NCI-H510A (cell line): ENCODE data around the gene HOXC9.
A peak's percentile ranks its signal among the peaks of the same experiment; 100 is the strongest.

Experiments used
- DNase-seq: peaks from one replicate; lab custom pipeline; 2025; lab: John Stamatoyannopoulos, UW

The HOXC9 gene

DNA sequence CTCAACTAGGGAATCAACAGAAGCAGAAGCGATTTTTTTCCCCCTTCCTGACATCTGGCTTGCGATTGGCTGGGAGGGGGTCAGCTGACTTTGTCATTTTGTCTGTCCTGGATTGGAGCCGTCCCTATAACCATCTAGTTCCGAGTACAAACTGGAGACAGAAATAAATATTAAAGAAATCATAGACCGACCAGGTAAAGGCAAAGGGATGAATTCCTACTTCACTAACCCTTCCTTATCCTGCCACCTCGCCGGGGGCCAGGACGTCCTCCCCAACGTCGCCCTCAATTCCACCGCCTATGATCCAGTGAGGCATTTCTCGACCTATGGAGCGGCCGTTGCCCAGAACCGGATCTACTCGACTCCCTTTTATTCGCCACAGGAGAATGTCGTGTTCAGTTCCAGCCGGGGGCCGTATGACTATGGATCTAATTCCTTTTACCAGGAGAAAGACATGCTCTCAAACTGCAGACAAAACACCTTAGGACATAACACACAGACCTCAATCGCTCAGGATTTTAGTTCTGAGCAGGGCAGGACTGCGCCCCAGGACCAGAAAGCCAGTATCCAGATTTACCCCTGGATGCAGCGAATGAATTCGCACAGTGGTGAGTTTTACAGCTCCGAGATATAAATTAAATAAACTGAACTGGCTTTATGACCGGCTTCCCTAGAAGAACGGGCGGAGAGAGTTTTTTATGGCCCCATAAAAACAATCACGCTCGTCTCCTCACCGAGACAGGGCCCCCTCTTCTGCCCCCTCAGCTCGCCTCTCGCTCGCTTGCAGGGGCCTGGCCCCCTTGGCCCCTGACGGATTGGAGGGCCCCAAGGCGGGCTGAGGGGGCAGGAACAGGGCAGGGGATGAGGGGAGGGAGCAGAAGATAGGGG lies 28.6 kb downstream of the HOXC9 start, which contains the start of gene HOXC6:
Gene HOXC6 (plus strand): TSS at position 127 of the 888 bp plus-strand sequence. CDS start 82 bp downstream, at position 209.
- DNase-seq = no peak

DNA sequence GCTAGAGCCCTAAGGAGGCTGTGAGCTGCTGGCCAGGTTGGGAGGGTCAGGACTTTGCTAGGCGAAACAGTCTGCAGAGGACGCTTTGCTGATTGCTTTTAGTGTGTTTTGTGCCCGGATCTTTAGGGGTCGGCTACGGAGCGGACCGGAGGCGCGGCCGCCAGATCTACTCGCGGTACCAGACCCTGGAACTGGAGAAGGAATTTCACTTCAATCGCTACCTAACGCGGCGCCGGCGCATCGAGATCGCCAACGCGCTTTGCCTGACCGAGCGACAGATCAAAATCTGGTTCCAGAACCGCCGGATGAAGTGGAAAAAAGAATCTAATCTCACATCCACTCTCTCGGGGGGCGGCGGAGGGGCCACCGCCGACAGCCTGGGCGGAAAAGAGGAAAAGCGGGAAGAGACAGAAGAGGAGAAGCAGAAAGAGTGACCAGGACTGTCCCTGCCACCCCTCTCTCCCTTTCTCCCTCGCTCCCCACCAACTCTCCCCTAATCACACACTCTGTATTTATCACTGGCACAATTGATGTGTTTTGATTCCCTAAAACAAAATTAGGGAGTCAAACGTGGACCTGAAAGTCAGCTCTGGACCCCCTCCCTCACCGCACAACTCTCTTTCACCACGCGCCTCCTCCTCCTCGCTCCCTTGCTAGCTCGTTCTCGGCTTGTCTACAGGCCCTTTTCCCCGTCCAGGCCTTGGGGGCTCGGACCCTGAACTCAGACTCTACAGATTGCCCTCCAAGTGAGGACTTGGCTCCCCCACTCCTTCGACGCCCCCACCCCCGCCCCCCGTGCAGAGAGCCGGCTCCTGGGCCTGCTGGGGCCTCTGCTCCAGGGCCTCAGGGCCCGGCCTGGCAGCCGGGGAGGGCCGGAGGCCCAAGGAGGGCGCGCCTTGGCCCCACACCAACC lies 29.8 kb downstream of the HOXC9 start:
- no peak for DNase-seq

DNA sequence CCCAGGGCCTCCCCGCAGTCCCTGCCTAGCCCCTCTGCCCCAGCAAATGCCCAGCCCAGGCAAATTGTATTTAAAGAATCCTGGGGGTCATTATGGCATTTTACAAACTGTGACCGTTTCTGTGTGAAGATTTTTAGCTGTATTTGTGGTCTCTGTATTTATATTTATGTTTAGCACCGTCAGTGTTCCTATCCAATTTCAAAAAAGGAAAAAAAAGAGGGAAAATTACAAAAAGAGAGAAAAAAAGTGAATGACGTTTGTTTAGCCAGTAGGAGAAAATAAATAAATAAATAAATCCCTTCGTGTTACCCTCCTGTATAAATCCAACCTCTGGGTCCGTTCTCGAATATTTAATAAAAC lies 30.5 kb downstream of the HOXC9 start:
- DNase-seq = no peak

DNA sequence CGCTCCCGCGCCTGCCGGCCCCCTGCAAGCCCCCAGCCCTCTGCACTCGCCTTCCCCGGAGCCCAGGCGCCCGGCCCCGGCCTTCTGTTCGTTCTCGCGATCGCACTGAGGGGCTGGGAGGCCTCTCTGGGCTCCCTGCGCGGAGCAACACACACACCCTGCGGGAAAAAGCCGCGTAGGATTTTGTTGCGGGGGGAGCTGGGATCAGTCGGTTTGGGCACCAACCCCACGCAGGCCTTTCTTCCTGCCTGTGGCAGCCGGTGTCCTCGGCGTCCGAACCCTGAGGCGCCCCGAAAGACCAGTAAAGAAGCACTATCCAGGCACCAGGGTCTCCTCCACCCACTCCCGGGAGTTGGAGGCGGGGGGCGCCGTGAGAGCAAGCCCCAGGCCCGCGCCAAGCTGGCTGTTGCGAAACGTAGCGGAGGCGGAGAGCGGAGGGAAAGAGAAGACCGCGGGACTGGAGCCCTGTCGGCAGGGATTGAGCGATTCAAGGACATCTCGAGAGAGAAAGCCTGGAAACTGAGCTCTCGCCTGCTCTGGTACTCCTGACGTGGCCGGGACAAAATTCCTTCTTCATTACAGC lies 31.0 kb downstream of the HOXC9 start:
- no peak for DNase-seq

DNA sequence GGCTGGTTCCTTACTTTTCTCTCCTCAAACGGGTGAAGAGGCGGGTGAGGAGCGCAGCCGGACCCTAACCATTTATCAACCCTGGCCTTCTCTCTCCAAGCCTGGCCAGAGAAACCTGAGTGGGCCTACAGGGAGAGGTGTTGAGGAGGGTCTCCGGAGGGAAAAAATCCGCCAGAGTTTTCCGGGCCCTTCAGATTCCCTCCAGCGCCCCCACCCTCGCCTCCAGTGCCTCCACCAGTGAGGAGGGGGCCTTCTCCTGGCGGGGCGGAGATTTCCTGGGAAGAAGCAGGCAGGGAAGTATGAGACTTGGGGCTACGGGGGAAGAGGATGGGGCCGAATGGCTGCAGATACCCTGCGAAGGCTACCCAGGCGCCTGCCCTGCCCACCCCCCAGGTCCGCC lies 31.5 kb downstream of the HOXC9 start:
- DNase-seq = no peak

DNA sequence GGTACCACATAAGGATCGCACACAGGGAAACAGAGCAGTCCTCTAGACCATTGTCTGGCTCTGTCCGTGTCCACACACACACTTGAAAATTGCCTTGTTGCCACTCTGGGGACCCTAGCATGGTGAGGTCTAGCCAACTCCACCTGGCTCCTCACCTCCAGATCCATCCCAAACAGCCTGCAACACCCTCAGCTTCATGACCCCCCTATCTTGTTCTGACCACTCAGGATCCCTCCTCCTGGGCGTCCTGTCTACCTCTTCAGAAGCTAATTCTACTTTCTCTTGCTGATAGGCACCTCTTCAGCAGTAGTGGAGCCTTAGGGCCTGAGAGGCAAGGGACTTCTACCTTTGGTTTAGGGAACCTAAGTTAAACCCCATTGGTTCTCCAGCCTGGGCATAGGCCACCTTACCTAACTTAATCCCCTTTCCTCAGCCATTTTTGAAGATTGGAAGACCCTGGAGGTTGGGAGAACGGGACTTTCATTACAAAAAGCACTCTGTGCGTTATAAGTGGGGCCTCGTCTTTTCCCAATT lies 32.2 kb downstream of the HOXC9 start:
- DNase-seq = no peak

DNA sequence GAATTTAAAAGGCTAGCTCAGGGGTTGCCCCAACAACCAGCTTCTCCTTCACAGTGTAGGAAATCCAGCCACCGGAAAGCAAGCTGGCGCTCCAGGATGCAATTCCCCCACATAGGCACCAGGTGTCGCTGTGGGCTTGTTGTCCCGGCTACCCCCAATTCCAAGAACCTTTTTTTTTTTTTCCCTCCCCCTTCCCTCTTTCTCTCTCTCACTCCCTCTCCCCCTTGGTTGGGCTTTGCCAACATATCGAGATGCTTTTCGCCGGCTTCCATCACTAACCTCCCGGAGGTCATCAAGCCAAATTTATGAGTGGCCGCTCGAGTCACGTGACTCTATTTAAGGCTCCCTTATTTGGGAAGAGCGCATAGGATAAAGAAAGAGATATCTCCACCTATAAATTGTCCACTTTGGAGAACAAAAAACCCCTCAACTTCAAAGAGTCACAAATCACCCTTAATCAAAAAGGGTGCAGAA lies 32.7 kb downstream of the HOXC9 start, which contains the start of gene HOXC5:
Gene HOXC5 (plus strand): TSS at position 424 of the 474 bp plus-strand sequence. CDS start 73 bp downstream, outside the sequence.
- peak; percentile 30 for DNase-seq

DNA sequence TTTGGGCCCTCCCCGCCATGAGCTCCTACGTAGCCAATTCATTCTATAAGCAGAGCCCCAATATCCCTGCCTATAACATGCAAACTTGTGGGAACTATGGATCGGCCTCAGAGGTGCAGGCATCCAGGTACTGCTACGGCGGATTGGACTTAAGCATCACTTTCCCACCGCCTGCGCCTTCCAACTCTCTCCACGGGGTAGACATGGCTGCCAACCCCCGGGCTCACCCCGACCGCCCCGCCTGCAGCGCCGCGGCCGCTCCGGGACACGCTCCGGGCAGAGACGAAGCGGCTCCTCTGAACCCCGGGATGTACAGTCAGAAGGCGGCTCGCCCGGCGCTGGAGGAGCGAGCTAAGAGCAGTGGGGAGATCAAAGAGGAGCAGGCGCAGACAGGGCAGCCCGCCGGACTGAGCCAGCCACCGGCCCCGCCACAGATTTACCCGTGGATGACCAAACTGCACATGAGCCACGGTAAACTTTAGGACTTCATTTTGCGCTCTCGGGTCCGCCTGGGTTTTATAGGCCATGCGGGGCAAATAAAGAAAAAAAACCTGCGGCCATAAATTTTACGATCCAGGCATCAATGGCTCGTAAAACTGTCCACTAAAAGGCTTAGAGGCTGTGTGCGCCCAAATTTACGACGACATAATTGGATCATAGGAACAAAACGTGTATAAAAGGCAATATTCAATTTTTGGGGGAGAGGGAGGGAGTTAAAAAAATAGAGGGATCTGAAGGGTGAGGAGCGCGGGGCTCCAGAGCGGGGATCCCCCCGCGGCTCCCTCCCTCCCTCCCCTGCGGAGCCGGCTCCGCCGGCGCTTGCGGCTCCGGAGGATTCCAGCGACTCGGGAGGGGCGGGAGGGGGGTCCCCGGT lies 33.4 kb downstream of the HOXC9 start:
- no peak for DNase-seq

DNA sequence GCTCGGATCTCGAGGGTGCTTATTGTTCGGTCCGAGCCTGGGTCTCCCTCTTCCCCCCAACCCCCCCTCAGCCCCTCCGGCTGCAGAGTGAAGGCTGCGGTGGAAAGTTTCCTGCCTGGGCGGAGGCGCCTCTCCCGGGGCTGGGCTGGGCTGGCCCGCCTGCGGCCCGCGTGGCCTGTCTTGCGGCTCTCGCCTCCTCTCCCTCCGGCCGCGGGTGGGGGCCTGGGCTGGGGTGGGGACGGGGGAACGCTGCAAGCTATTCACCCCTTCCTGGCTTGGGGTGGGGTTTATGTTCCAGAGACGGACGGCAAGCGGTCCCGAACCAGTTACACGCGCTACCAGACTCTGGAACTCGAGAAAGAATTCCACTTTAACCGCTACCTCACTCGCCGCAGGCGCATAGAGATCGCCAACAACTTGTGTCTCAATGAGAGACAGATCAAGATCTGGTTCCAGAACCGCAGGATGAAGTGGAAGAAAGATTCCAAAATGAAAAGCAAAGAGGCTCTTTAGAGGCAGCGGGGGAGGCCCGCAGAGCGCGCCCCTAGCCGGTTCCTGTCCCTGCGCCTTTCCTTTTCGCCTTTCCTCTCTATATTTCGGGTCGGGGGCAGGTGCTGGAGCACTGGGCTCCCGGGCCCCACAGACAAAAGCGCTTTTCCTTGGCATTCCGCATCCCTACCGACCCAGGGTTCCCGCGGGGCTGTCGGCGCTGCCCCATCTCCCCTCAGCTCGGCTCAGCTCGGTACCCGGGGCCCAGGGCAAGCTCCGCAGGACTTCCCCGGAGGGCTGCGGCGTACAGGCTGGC lies 34.2 kb downstream of the HOXC9 start:
- no peak for DNase-seq

DNA sequence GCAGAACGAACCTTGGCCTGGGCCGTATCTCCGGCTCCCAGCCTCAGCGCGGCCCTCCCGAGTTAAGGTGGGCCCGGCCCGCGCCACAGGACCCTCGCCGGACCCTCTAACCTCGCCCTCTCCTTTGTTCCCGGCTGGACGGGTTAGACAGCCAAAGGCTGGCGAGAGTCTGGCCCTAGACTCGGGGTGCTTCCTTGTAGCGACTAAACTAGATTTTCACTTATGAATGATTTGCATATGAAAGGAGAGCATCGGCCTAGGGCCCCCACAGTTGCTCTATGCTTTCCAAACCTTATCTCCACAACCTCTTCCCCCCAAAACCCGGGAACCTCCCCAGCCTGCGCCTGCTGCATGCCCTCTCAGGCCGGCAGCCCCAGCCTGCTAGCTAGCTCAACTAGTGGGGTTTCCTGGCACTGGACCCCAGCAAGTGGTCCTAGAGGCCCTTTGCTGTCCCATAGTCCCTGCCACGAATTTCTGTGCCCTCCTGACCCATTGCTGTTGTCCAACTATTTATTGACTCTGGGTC lies 34.9 kb downstream of the HOXC9 start:
- DNase-seq = no peak

DNA sequence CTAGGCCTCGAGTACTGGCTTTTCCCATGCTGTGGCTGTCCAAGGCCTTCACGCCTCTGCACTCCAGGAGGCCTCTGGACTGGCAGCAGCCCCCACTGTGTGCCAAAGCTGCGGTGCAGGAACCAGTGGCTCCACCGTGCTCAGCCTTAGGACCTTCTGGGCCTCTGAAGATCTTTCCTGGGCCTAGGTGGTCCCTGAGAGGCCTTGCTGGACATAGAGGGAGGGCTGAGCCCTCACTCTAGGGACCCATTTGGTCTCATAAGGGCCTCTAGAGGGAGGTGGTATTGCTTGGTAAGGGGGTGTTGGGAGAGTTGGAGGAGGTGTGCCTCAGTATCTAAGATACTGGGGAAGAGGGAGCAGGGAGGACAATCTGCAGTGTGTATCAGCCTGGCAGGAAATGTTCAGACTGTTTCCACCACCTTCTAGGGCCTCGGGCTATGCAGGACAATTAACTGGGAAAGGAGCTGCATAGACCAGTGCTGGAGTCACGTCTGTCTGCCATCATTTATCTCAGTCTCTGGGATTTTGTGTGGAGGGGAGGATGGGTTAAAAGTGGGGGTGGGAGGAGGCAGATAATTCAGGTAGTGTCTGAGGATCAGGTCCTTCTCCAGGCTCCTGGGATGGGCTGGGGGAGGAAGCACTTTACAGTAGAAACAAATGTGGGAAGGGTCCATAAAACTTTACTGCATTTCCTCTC lies 35.8 kb downstream of the HOXC9 start:
- no peak for DNase-seq

DNA sequence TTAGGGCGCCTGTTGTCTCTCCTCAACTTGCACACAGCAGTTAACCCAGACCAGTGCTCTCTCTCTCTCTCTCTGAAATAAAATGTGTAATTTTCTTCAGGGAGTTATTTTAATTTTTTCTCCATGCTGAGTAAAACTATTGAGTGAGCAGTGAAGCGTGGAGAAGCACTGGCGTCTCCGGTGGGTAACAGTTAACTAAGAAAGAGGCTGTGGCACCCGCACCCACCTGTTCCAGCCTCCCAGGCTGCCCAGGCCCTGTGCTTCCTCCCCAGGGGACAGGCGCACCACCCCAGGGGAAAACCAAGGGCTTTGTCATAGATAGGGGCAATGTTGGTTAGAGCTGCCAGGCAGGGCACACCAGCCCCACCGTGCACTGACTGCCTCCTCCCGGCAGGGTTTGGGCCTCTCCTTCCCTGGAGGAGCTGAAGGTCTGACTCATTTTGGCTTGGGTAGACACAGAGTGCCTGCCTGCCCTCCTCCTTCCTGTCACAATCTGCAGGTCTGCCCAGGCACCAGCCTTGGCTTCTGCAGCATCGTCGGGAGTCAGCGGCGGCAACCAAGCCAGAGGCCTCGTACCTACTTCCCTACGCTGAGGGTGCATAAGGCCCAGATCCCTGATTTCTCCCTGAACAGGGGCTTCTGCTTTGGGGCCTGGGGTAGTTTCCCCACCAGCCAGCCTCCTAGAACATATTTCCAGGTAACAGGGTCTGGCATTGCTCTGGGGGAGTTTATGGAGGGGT lies 36.8 kb downstream of the HOXC9 start:
- DNase-seq = no peak

DNA sequence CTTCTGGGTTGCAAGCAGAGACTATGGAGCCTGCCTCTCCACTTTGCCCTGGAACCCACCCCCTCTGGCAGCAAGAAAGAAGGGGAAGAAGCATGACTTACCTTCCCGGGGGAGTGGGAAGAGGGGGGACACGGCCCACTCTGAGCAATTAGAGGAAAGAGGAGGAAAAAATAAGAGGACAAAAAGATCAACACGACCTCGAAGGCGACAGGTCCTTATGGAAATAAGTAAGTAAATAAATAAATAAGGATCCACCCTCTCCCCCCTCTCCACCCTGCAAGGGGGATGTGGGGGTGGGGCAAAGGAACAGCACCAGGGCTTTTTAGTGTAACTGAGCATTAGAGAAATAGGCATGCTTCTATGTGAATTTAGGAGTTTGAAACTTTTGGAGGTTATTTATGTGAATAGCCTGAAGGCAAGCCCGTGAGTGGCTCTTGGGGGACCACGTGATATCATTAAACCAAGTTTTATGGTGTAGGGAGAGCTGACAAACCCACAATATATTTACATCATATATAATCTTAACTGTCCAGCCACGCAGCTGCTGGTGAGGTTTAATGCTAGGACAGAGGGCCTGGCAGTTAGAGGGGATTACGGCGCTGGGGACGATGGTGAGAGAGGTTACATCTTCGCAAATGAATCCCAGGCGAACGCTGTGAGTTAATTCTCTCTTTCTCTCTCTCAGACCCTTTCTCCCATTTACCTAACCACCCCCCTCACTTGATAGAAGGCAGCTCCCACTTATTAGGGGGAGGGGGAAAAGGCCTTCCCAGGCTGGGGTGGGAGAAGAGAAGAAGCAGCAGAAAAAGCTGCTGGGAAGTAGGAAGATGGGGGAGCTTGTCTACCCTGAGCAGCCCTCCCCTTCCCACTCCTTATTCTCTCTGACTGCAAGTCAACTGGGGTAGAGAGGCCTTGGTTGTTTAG lies 37.7 kb downstream of the HOXC9 start:
- no peak for DNase-seq

DNA sequence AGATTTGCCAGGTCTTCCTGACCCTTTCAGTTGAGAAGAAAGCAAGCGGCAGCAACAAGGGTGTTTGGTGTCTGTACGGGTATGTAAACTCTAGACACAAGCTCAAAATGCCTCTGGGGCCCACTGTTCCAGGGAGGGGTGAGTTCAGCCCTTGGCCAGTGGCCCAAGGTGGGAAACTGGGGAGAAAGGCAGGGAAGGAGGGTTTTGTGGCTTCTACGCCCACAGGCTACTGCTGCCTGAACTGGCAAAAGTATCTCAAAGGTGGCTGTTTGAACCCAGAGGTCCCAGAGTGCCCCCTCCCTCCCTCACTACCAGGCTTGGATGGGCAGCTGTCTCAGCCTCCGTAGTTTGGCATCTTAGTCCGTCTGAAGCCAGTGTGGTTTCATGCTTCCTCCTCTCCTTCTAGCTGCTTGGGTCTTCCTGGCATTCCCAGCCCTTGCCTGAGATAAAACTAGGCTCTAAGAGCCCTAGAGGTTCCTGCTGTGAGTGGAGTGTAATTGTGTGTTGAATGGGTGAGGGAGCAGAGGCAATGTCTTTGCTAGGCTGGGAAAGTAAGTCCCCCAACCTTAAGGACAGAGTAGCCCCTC lies 38.4 kb downstream of the HOXC9 start:
- no peak for DNase-seq

DNA sequence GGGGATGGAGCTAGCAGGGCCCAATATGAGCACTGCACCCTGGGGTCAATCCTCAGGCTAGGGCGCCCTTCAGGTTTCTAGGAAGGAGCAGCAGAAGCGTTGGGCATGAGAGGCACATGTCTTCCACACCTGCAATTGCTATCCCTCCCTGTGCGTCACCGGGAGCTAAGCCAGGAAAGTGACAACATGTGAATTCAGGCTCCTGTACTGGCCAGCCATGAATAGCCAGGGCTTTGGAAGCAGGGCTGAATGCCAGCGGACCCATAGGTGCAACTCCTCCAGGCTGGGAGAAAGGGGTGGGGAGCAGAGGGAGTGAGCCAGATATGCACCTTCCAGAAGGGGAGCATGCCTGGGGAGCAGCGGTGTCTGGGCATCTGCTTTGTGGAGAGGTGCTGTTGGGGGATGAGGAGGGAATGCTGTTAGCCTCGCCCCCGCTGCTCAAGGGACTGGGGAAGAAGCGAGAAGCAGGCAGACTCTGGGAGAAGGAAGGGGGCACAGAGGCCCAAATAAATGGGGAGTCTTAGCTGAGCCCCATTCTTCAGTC lies 39.0 kb downstream of the HOXC9 start:
- DNase-seq = no peak

DNA sequence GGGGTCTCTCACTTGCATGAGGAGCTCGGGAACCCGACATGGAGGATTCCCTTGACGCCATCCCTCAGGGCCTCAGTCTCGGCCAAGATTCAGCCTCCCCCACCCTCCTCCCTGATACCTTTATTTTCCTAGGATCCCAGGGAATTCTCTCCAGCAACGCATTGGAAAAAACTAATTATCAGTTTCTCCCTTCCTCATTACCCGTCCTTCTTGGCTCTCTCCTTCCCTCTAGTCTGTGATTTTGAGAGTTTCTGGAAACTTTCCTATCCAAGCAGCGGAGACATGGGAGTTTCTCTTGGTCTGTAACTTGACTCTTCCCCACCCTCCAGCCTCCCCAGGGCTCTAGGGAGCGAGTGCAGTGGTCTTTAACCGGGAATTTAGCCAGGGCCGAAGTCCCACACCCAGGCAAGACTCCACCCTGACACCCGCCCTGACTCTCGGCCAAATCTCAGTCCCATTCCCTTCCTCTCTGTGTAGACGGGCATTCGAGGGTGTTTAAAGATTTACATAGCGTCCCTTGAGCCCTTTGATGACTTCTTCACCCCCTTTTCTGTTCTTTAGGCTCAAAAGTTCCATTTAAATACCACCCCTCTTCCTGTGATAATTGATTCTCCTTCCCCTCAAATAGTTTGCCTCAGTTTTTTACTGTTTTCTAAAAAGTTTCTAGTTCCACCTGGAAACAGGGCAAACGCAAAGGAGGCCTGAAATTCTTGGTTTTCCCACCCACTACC lies 39.6 kb downstream of the HOXC9 start:
- DNase-seq = no peak
